ENCODE measurements around the gene ALCAM. TPM values are rescaled to one million over a fixed set of nuclear protein-coding genes. Genes with fewer than 3 reads are reported as not detected.
"Not testable (repeated sequence)": the region's sequence is repeated elsewhere in the genome, so short reads cannot be mapped to it uniquely, and the experiment has no call there.

The ALCAM gene
- polyA plus RNA-seq, 3 donors, result 7.1 to 8.0 (median 7.9) TPM

GRCh38 chr3:105598042-105598796 lies 231.5 kb downstream of the ALCAM start:
- peaks cover 0 to 7% of the 10 kb centered on the region in 2 donors for H3K9me3 ChIP-seq (replicated peaks in 1 of 2; ENCODE audit: control insufficient read depth in 1 of 2, insufficient read depth in 1 of 2, low read length in 2 of 2)
- Mint-ChIP-seq H3K27me3 (ENCODE audit: low read depth in 3 of 3) (peaks cover 0 to 4% (median 0%) of the 10 kb centered on the region in 3 donors), H3K36me3 (no peaks in the 10 kb centered on the region), H3K9me3 (peaks cover 3 to 15% (median 5%) of the 10 kb centered on the region in 7 donors), H3K27ac (no peak overlapping the region), H3K4me3 (no peak overlapping the region), H3K4me1 (no peaks in the 10 kb centered on the region)
- intact Hi-C loops (cut with micrococcal nuclease), result no loop called here
- no peak overlapping the region for H3K9ac ChIP-seq (ENCODE audit: insufficient read depth, low read length, poor library complexity, severe bottlenecking)
- WGBS (ENCODE audit: insufficient coverage), result 75% methylated on average over 1 of the region's 3 CpGs
- H3K4me3 ChIP-seq (replicated peaks in 1 of 3; ENCODE audit: low read depth in 2 of 3, low read length in 3 of 3), result no peak overlapping the region
- H3K79me2 ChIP-seq (ENCODE audit: insufficient read depth, low read length), result no peaks in the 10 kb centered on the region
- no peak overlapping the region for H3K4me2 ChIP-seq (replicated peaks; ENCODE audit: extremely low read depth, low read length, poor library complexity, severe bottlenecking)
- H3K4me1 ChIP-seq (ENCODE audit: control insufficient read depth in 1 of 2, insufficient read depth in 2 of 2, low read length in 2 of 2), result no peaks in the 10 kb centered on the region
- H3K36me3 ChIP-seq (replicated peaks in 1 of 2; ENCODE audit: control insufficient read depth in 1 of 2, insufficient read depth in 2 of 2, low read length in 2 of 2), result no peaks in the 10 kb centered on the region
- H4K20me1 ChIP-seq (ENCODE audit: insufficient read depth, low read length), result no peaks in the 10 kb centered on the region
- H2AFZ ChIP-seq (ENCODE audit: insufficient read depth, low read depth, low read length, poor library complexity, severe bottlenecking), result no peak overlapping the region
- no peaks in the 10 kb centered on the region for H3K27me3 ChIP-seq (ENCODE audit: control insufficient read depth in 2 of 2, insufficient read depth in 2 of 2, low read length in 2 of 2)
- no peak for TF ChIP-seq CTCF (IDR thresholded peaks at IDR 0.05)
- no peak for DNase-seq
- H3K27ac ChIP-seq (ENCODE audit: low read depth in 1 of 2, low read length in 2 of 2), result no peak overlapping the region

DNA sequence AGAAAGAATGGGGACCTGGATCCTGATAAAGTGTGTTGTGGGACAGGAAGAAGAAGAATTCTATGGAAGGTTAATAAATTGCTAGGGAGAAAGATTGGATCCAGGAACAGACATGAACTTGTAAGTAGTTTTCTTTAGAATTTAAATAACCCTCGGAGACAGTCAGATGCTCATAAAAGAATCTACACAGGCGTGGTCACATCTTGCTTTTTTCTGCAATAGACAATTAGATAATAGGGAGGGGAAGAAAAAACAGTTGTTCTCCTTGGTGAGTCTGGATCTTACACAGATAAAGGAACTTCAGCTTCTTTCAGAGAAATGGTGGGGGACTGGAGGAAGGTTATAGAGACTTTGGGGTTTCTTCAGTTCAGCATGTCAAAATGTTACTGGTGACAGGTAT lies 232.6 kb downstream of the ALCAM start:
- Mint-ChIP-seq H3K36me3 (no peaks in the 10 kb centered on the region), H3K27ac (no peak overlapping the region), H3K27me3 (ENCODE audit: low read depth in 3 of 3) (peaks cover 0 to 1% (median 0%) of the 10 kb centered on the region in 3 donors), H3K4me1 (no peaks in the 10 kb centered on the region), H3K4me3 (no peak overlapping the region), H3K9me3 (peaks cover 5 to 16% (median 7%) of the 10 kb centered on the region in 7 donors)
- Histone ChIP-seq H3K36me3 (replicated peaks in 1 of 2; ENCODE audit: control insufficient read depth in 1 of 2, insufficient read depth in 2 of 2, low read length in 2 of 2) (no peaks in the 10 kb centered on the region), H3K9ac (ENCODE audit: insufficient read depth, low read length, poor library complexity, severe bottlenecking) (no peak overlapping the region), H3K9me3 (replicated peaks in 1 of 2; ENCODE audit: control insufficient read depth in 1 of 2, insufficient read depth in 1 of 2, low read length in 2 of 2) (no peaks in the 10 kb centered on the region), H3K4me1 (ENCODE audit: control insufficient read depth in 1 of 2, insufficient read depth in 2 of 2, low read length in 2 of 2) (no peaks in the 10 kb centered on the region), H2AFZ (ENCODE audit: insufficient read depth, low read depth, low read length, poor library complexity, severe bottlenecking) (no peak overlapping the region), H3K79me2 (ENCODE audit: insufficient read depth, low read length) (no peaks in the 10 kb centered on the region), H3K4me3 (replicated peaks in 1 of 3; ENCODE audit: low read depth in 2 of 3, low read length in 3 of 3) (no peak overlapping the region), H4K20me1 (ENCODE audit: insufficient read depth, low read length) (no peaks in the 10 kb centered on the region), H3K4me2 (replicated peaks; ENCODE audit: extremely low read depth, low read length, poor library complexity, severe bottlenecking) (no peak overlapping the region), H3K27me3 (ENCODE audit: control insufficient read depth in 2 of 2, insufficient read depth in 2 of 2, low read length in 2 of 2) (no peaks in the 10 kb centered on the region), H3K27ac (ENCODE audit: low read depth in 1 of 2, low read length in 2 of 2) (no peak overlapping the region)
- intact Hi-C loops (cut with micrococcal nuclease), result no loop called here
- no CpG with 5 or more reads among the region's 2 CpGs for WGBS (ENCODE audit: insufficient coverage)
- DNase-seq, result no peak
- TF ChIP-seq CTCF (IDR thresholded peaks at IDR 0.05), result no peak

GRCh38 chr3:105601756-105602155 lies 235.0 kb downstream of the ALCAM start:
- H3K4me3 ChIP-seq (replicated peaks in 1 of 3; ENCODE audit: low read depth in 2 of 3, low read length in 3 of 3); intact Hi-C loops (cut with micrococcal nuclease); H3K4me3 Mint-ChIP-seq; H3K9me3 ChIP-seq (replicated peaks in 1 of 2; ENCODE audit: control insufficient read depth in 1 of 2, insufficient read depth in 1 of 2, low read length in 2 of 2); H3K36me3 ChIP-seq (replicated peaks in 1 of 2; ENCODE audit: control insufficient read depth in 1 of 2, insufficient read depth in 2 of 2, low read length in 2 of 2); DNase-seq; H3K4me1 Mint-ChIP-seq; H3K4me1 ChIP-seq (ENCODE audit: control insufficient read depth in 1 of 2, insufficient read depth in 2 of 2, low read length in 2 of 2); H3K9ac ChIP-seq (ENCODE audit: insufficient read depth, low read length, poor library complexity, severe bottlenecking); H3K27me3 Mint-ChIP-seq (ENCODE audit: low read depth in 3 of 3); H3K27ac Mint-ChIP-seq; H3K36me3 Mint-ChIP-seq; H3K4me2 ChIP-seq (replicated peaks; ENCODE audit: extremely low read depth, low read length, poor library complexity, severe bottlenecking); H3K27me3 ChIP-seq (ENCODE audit: control insufficient read depth in 2 of 2, insufficient read depth in 2 of 2, low read length in 2 of 2); H3K79me2 ChIP-seq (ENCODE audit: insufficient read depth, low read length); H2AFZ ChIP-seq (ENCODE audit: insufficient read depth, low read depth, low read length, poor library complexity, severe bottlenecking); H4K20me1 ChIP-seq (ENCODE audit: insufficient read depth, low read length); H3K27ac ChIP-seq (ENCODE audit: low read depth in 1 of 2, low read length in 2 of 2): not testable (repeated sequence)
- no CpG with 5 or more reads among the region's 1 CpG for WGBS (ENCODE audit: insufficient coverage)
- H3K9me3 Mint-ChIP-seq, result peaks cover 5 to 25% (median 13%) of the 10 kb centered on the region in 7 donors

Data from CD14-positive monocyte (primary cell).